ENCODE results near the gene SEC14L2. TPM values are rescaled to one million over a fixed set of nuclear protein-coding genes. Genes with fewer than 3 reads are reported as not detected.
A peak's percentile ranks its signal among the peaks of the same experiment; 100 is the strongest.

SEC14L2 gene
- total and polyA plus RNA-seq, 7 donors: 2.4 to 12.1 (median 5.5) TPM

DNA sequence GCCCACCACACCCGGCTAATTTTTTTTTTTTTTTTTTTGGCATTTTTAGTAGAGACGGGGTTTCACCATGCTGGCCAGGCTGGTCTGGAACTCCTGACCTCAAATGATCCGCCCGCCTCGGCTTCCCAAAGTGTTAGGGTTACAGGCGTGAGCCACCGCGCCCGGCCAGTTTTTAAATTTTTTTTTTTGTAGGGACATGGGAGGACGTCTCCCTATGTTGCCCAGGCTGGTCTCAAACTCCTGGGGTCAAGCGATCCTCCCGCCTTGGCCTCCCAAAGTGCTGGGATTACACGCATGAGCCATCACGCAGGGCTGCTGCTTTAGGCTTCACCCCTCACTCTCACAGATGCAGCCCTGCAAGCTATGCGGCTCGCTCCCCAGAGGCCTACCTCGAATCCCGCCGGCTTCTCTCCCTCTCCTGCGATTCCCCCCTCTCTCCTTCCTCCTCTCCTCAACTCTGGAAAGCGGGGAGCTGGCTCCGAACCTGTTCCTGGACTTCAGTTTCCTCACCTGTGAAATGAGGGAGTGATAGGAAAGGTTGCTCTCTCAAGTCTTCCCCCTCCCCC lies 39.1 kb upstream of the SEC14L2 start:
- no peak for DNase-seq
- H3K9me3 ChIP-seq: no peaks in the 10 kb centered on the region
- H3K4me1 ChIP-seq: peaks cover 0 to 41% (median 36%) of the 10 kb centered on the region in 4 donors
- 72 to 76% methylated on average over 22 of the region's 22 CpGs for WGBS, 2 donors
- H3K27ac ChIP-seq: no peak overlapping the region
- peak overlapping the region in 1 of 4 donors; percentile 69 for H3K4me3 ChIP-seq
- H3K27me3 ChIP-seq: no peaks in the 10 kb centered on the region
- intact Hi-C loops (cut with DNase I): loop anchor here (2.0 kb wide), 2 partner anchors 29 to 31 kb away; partner anchors contain the start of genes RNF215 and TBC1D10A
- H3K36me3 ChIP-seq: peaks cover 0 to 11% (median 2%) of the 10 kb centered on the region in 4 donors
- TF ChIP-seq EP300 (IDR thresholded peaks at IDR 0.05) (no peak), POLR2AphosphoS5 (IDR thresholded peaks at IDR 0.05) (no peak), POLR2A (IDR thresholded peaks at IDR 0.05) (no peak)
- TF ChIP-seq, protein P1, sequence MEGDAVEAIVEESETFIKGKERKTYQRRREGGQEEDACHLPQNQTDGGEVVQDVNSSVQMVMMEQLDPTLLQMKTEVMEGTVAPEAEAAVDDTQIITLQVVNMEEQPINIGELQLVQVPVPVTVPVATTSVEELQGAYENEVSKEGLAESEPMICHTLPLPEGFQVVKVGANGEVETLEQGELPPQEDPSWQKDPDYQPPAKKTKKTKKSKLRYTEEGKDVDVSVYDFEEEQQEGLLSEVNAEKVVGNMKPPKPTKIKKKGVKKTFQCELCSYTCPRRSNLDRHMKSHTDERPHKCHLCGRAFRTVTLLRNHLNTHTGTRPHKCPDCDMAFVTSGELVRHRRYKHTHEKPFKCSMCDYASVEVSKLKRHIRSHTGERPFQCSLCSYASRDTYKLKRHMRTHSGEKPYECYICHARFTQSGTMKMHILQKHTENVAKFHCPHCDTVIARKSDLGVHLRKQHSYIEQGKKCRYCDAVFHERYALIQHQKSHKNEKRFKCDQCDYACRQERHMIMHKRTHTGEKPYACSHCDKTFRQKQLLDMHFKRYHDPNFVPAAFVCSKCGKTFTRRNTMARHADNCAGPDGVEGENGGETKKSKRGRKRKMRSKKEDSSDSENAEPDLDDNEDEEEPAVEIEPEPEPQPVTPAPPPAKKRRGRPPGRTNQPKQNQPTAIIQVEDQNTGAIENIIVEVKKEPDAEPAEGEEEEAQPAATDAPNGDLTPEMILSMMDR (IDR thresholded peaks at IDR 0.05): no peak

DNA sequence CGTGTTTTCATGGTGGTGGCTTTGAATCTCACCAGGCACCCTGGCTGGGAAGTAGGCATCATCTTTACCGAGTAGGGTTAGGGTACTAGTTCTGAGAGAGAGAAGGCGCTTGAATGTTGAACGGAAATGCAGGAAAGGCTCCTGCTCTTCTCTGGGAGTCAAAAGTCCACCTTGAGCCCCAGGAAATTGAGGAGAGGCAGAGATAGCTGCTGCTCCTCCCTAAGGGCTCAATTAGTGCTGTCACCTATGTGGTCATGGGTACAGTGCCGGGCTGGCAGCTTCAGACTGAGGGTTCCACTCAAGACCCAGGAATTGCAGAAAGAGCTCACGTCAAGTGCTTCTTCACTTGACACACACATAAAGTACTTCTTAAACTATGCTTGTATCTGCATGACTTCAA lies 38.3 kb upstream of the SEC14L2 start:
- H3K27me3 ChIP-seq: no peaks in the 10 kb centered on the region
- no peak for DNase-seq
- no peak overlapping the region for H3K4me3 ChIP-seq
- no peak for TF ChIP-seq POLR2AphosphoS5 (IDR thresholded peaks at IDR 0.05)
- TF ChIP-seq EP300 (IDR thresholded peaks at IDR 0.05): no peak
- TF ChIP-seq POLR2A (IDR thresholded peaks at IDR 0.05): no peak
- TF ChIP-seq, protein P1 (IDR thresholded peaks at IDR 0.05): no peak
- peaks cover 0 to 40% (median 33%) of the 10 kb centered on the region in 4 donors for H3K4me1 ChIP-seq
- H3K27ac ChIP-seq: no peak overlapping the region
- peaks cover 0 to 5% (median 0%) of the 10 kb centered on the region in 4 donors for H3K36me3 ChIP-seq
- H3K9me3 ChIP-seq: no peaks in the 10 kb centered on the region
- WGBS, 2 donors: 94% methylated on average over 6 of the region's 6 CpGs
- intact Hi-C loops (cut with DNase I): no loop called here

- intact Hi-C loops (cut with DNase I): no loop called here
- H3K4me3 ChIP-seq: no peak overlapping the region
- H3K4me1 ChIP-seq: peaks cover 0 to 10% (median 7%) of the 10 kb centered on the region in 4 donors
- H3K27me3 ChIP-seq: no peaks in the 10 kb centered on the region
- no peaks in the 10 kb centered on the region for H3K36me3 ChIP-seq
- TF ChIP-seq EP300 (IDR thresholded peaks at IDR 0.05): no peak
- TF ChIP-seq, protein P1 (IDR thresholded peaks at IDR 0.05): no peak
- 83 to 89% methylated on average over 10 of the region's 10 CpGs for WGBS, 2 donors
- no peak overlapping the region for H3K27ac ChIP-seq
- H3K9me3 ChIP-seq: no peaks in the 10 kb centered on the region
- no peak for DNase-seq
Measured at GRCh38 chr22:30361916-30362650, 34.7 kb upstream of the SEC14L2 start.

GRCh38 chr22:30362651-30363281 lies 34.1 kb upstream of the SEC14L2 start:
- Histone ChIP-seq H3K9me3 (no peaks in the 10 kb centered on the region), H3K36me3 (no peaks in the 10 kb centered on the region), H3K27ac (no peak overlapping the region), H3K27me3 (no peaks in the 10 kb centered on the region), H3K4me3 (no peak overlapping the region), H3K4me1 (peaks cover 0 to 4% (median under 1%) of the 10 kb centered on the region in 4 donors)
- 82 to 84% methylated on average over 7 of the region's 7 CpGs for WGBS, 2 donors
- intact Hi-C loops (cut with DNase I): no loop called here
- no peak for TF ChIP-seq EP300 (IDR thresholded peaks at IDR 0.05)
- TF ChIP-seq, protein P1 (IDR thresholded peaks at IDR 0.05): no peak
- TF ChIP-seq POLR2AphosphoS5 (IDR thresholded peaks at IDR 0.05): no peak
- TF ChIP-seq POLR2A (IDR thresholded peaks at IDR 0.05): no peak
- DNase-seq: no peak

All from sigmoid colon (tissue), 7 donors.